ENCODE measurements around the gene MGST2.
A peak's percentile ranks its signal among the peaks of the same experiment; 100 is the strongest.

MGST2 gene

GRCh38 chr4:139641218-139641617, 24.4 kb upstream of the MGST2 start:
- ATAC-seq, result peak; percentile 86
- TF ChIP-seq ZNF70 (CRISPR knock-in tag; IDR thresholded peaks at IDR 0.05) (no peak), PPARA (CRISPR knock-in tag; IDR thresholded peaks at IDR 0.05; ENCODE audit: borderline replicate concordance) (no peak), OSR1 (CRISPR knock-in tag; IDR thresholded peaks at IDR 0.05) (no peak), SNAI2 (CRISPR knock-in tag; IDR thresholded peaks at IDR 0.05) (no peak), PATZ1 (CRISPR knock-in tag; IDR thresholded peaks at IDR 0.05; ENCODE audit: borderline replicate concordance) (no peak), TCF4 (CRISPR knock-in tag; IDR thresholded peaks at IDR 0.05; ENCODE audit: borderline replicate concordance) (no peak), ZC3H10 (CRISPR knock-in tag; IDR thresholded peaks at IDR 0.05) (no peak), ZNF8 (CRISPR knock-in tag; IDR thresholded peaks at IDR 0.05) (no peak), CREB5 (CRISPR knock-in tag; IDR thresholded peaks at IDR 0.05; ENCODE audit: low read depth) (peak; percentile 70; the same call in 1 of the 2 replicates), ISL1 (CRISPR knock-in tag; IDR thresholded peaks at IDR 0.05) (peak; percentile 93), TSHZ2 (CRISPR knock-in tag; IDR thresholded peaks at IDR 0.05) (no peak), RARB (CRISPR knock-in tag; IDR thresholded peaks at IDR 0.05) (no peak), CSDC2 (CRISPR knock-in tag; IDR thresholded peaks at IDR 0.05) (no peak), CSRNP3 (CRISPR knock-in tag; IDR thresholded peaks at IDR 0.05) (no peak), BACH2 (CRISPR knock-in tag; IDR thresholded peaks at IDR 0.05; ENCODE audit: borderline replicate concordance) (no peak), ARNTL (CRISPR knock-in tag; IDR thresholded peaks at IDR 0.05; ENCODE audit: borderline replicate concordance, low read depth) (no peak), TOX (CRISPR knock-in tag; IDR thresholded peaks at IDR 0.05; ENCODE audit: borderline replicate concordance) (no peak), GLIS3 (CRISPR knock-in tag; IDR thresholded peaks at IDR 0.05) (no peak)

GRCh38 chr4:139642364-139642763, 23.3 kb upstream of the MGST2 start:
- ATAC-seq, result peak; percentile 82

GRCh38 chr4:139643042-139643895, 22.4 kb upstream of the MGST2 start:
- ATAC-seq, result no peak

More at GRCh38 chr4:139642364-139642763, 23.3 kb upstream of the MGST2 start:
- TF ChIP-seq PPARA (CRISPR knock-in tag; IDR thresholded peaks at IDR 0.05; ENCODE audit: borderline replicate concordance) (no peak), ISL1 (CRISPR knock-in tag; IDR thresholded peaks at IDR 0.05) (0 out of 2 replicates have a peak, but pooled peaks have one; percentile 10)

More at GRCh38 chr4:139643042-139643895, 22.4 kb upstream of the MGST2 start:
- TF ChIP-seq POU6F1 (CRISPR knock-in tag; IDR thresholded peaks at IDR 0.05; ENCODE audit: borderline replicate concordance, low read depth) (no peak), ZNF70 (CRISPR knock-in tag; IDR thresholded peaks at IDR 0.05) (no peak), ZFP30 (CRISPR knock-in tag; IDR thresholded peaks at IDR 0.05) (no peak), CSRNP3 (CRISPR knock-in tag; IDR thresholded peaks at IDR 0.05) (no peak), TOX (CRISPR knock-in tag; IDR thresholded peaks at IDR 0.05; ENCODE audit: borderline replicate concordance) (no peak), OSR1 (CRISPR knock-in tag; IDR thresholded peaks at IDR 0.05) (no peak), ARNTL (CRISPR knock-in tag; IDR thresholded peaks at IDR 0.05; ENCODE audit: borderline replicate concordance, low read depth) (no peak), PPARA (CRISPR knock-in tag; IDR thresholded peaks at IDR 0.05; ENCODE audit: borderline replicate concordance) (no peak)

All from SK-N-SH treated with all-trans-retinoic acid at 6 μM for 48 hours (cell line).